Smooth muscle cell (in vitro differentiated cells): ENCODE measurements around the gene CHST3. TPM values are rescaled to one million over a fixed set of nuclear protein-coding genes. Genes with fewer than 3 reads are reported as not detected.

ENCODE experiments used
- DNase-seq: peaks from one replicate; lab custom pipeline; 2025; ENCODE audit not compliant: unreplicated experiment; lab: John Stamatoyannopoulos, UW
- H2AFZ ChIP-seq: fragments of 200-600 bp; sonication (generic); 2 replicates; pipeline ENCODE4 v1.6.0; 2016; ENCODE audit warnings: antibody characterized with exemption, low read depth, mild to moderate bottlenecking
- H3F3A ChIP-seq: fragments of 200-600 bp; sonication (generic); 2 replicates; pipeline ENCODE4 v1.6.0; 2017; ENCODE audit warnings: antibody characterized with exemption, low read depth
- H3K27ac ChIP-seq: fragments of 200-600 bp; sonication (generic); 2 replicates; pipeline ENCODE4 v1.5.1; 2016; ENCODE audit warnings: low read depth, mild to moderate bottlenecking
- H3K27me3 ChIP-seq: fragments of 200-600 bp; sonication (generic); 2 replicates; pipeline ENCODE4 v1.6.1; 2016; ENCODE audit warnings: low read depth, mild to moderate bottlenecking
- H3K36me3 ChIP-seq: fragments of 200-600 bp; sonication (generic); 2 replicates; pipeline ENCODE4 v1.5.1; 2016; ENCODE audit warnings: low read depth
- H3K4me1 ChIP-seq: fragments of 200-600 bp; sonication (generic); 2 replicates; pipeline ENCODE4 v1.5.1; 2016; ENCODE audit warnings: low read depth
- H3K4me2 ChIP-seq: fragments of 200-600 bp; sonication (generic); 2 replicates; pipeline ENCODE4 v1.6.0; 2016; ENCODE audit warnings: mild to moderate bottlenecking
- H3K4me3 ChIP-seq: fragments of 200-600 bp; sonication (generic); 2 replicates; pipeline ENCODE4 v1.5.1; 2016; ENCODE audit warnings: mild to moderate bottlenecking
- H3K79me2 ChIP-seq: fragments of 200-600 bp; sonication (generic); 2 replicates; pipeline ENCODE4 v1.6.0; 2016; ENCODE audit warnings: low read depth, mild to moderate bottlenecking
- H3K9ac ChIP-seq: fragments of 200-600 bp; sonication (generic); 2 replicates; pipeline ENCODE4 v1.6.0; 2016; ENCODE audit warnings: low read depth
- H3K9me3 ChIP-seq: fragments of 200-600 bp; sonication (generic); replicated peaks from 2 replicates; pipeline ENCODE4 v1.5.1; 2016; ENCODE audit warnings: low read depth
- H4K20me1 ChIP-seq: fragments of 200-600 bp; sonication (generic); 2 replicates; pipeline ENCODE4 v1.6.0; 2016; ENCODE audit warnings: low read depth
- CTCF ChIP-seq: fragments of 200-600 bp; sonication (generic); IDR thresholded peaks from 2 replicates; pipeline ENCODE4 v1.5.1; 2017; ENCODE audit warnings: borderline replicate concordance, mild to moderate bottlenecking, antibody characterized with exemption; ENCODE audit not compliant: insufficient read depth, poor library complexity, severe bottlenecking
- WGBS: methylation state at CpG from one replicate; pipeline ENCODE4 v1.1.7; 2016; ENCODE audit warnings: low lambda C conversion rate; 5-methylcytosine and 5-hydroxymethylcytosine counted together
- polyA plus RNA-seq: library from polyadenylated mRNA; unstranded; fragments of >200 nt; fragmentation: Nextera tagmentation; extraction: Ambion mirVana; gene quantifications from 2 replicates; pipeline ENCODE4 v1.2.1, GENCODE V29; 2016
- total RNA-seq: library from RNA; depleted of rRNA; stranded (reverse); fragments of >200 nt; gene quantifications from 2 replicates; pipeline ENCODE4 v1.2.3, GENCODE V29; 2014

CHST3 gene
- total and polyA plus RNA-seq, 2 experiments from 2014 or later = 7.0 to 10.6 TPM

- H3K27ac ChIP-seq = no peak overlapping the region
- H3K4me1 ChIP-seq = peaks cover 5% of the 10 kb centered on the region
- H4K20me1 ChIP-seq = no peaks in the 10 kb centered on the region
- no peak overlapping the region for H3K4me3 ChIP-seq
- no peak overlapping the region for H2AFZ ChIP-seq
- H3F3A ChIP-seq = no peaks in the 10 kb centered on the region
- no peak overlapping the region for H3K9ac ChIP-seq
- no peaks in the 10 kb centered on the region for H3K9me3 ChIP-seq
- WGBS = 84% methylated on average over 14 of the region's 14 CpGs
- H3K4me2 ChIP-seq = no peak overlapping the region
- no peaks in the 10 kb centered on the region for H3K27me3 ChIP-seq
- no peak for TF ChIP-seq CTCF
- no peak for DNase-seq
- H3K79me2 ChIP-seq = no peaks in the 10 kb centered on the region
- H3K36me3 ChIP-seq = no peaks in the 10 kb centered on the region
These were observed 62.3 kb downstream of the CHST3 start for GRCh38 chr10:72026278-72027111.

GRCh38 chr10:72027498-72027897, 63.3 kb downstream of the CHST3 start:
- no peaks in the 10 kb centered on the region for H3K27me3 ChIP-seq
- peak overlapping the region; percentile 76 for H3K27ac ChIP-seq
- no peaks in the 10 kb centered on the region for H4K20me1 ChIP-seq
- H3K9me3 ChIP-seq = no peaks in the 10 kb centered on the region
- no peak overlapping the region for H2AFZ ChIP-seq
- no peak for TF ChIP-seq CTCF
- peak overlapping the region; percentile 1 for H3K9ac ChIP-seq
- DNase-seq = no peak
- H3K4me3 ChIP-seq = no peak overlapping the region
- H3K4me1 ChIP-seq = peaks cover 5% of the 10 kb centered on the region
- no peaks in the 10 kb centered on the region for H3K36me3 ChIP-seq
- WGBS = 18% methylated on average over 6 of the region's 6 CpGs
- no peaks in the 10 kb centered on the region for H3F3A ChIP-seq
- H3K4me2 ChIP-seq = peak overlapping the region; percentile 55
- no peaks in the 10 kb centered on the region for H3K79me2 ChIP-seq

GRCh38 chr10:72029414-72029813, 65.2 kb downstream of the CHST3 start:
- H3K4me2 ChIP-seq = no peak overlapping the region
- H3K4me3 ChIP-seq = no peak overlapping the region
- peaks cover 5% of the 10 kb centered on the region for H3K4me1 ChIP-seq
- no peaks in the 10 kb centered on the region for H3F3A ChIP-seq
- no peaks in the 10 kb centered on the region for H3K9me3 ChIP-seq
- no peak overlapping the region for H3K9ac ChIP-seq
- H4K20me1 ChIP-seq = no peaks in the 10 kb centered on the region
- no peak for DNase-seq
- WGBS = 94% methylated on average over 1 of the region's 1 CpG
- no peaks in the 10 kb centered on the region for H3K79me2 ChIP-seq
- no peaks in the 10 kb centered on the region for H3K27me3 ChIP-seq
- no peaks in the 10 kb centered on the region for H3K36me3 ChIP-seq
- H3K27ac ChIP-seq = no peak overlapping the region
- TF ChIP-seq CTCF = no peak
- no peak overlapping the region for H2AFZ ChIP-seq
